Effector CD8-positive, alpha-beta T cell (primary cell): ENCODE results near the gene CYFIP2.
A peak's percentile ranks its signal among the peaks of the same experiment; 100 is the strongest.

ENCODE experiments used
- DNase-seq: peaks from one replicate; lab custom pipeline; 2025; lab: John Stamatoyannopoulos, UW

CYFIP2 gene

GRCh38 chr5:157324237-157324636, 58.3 kb downstream of the CYFIP2 start:
- DNase-seq = no peak

- no peak for DNase-seq
Observed at GRCh38 chr5:157326440-157327005, 60.6 kb downstream of the CYFIP2 start.

GRCh38 chr5:157327771-157328170, 61.8 kb downstream of the CYFIP2 start:
- DNase-seq = no peak

DNA sequence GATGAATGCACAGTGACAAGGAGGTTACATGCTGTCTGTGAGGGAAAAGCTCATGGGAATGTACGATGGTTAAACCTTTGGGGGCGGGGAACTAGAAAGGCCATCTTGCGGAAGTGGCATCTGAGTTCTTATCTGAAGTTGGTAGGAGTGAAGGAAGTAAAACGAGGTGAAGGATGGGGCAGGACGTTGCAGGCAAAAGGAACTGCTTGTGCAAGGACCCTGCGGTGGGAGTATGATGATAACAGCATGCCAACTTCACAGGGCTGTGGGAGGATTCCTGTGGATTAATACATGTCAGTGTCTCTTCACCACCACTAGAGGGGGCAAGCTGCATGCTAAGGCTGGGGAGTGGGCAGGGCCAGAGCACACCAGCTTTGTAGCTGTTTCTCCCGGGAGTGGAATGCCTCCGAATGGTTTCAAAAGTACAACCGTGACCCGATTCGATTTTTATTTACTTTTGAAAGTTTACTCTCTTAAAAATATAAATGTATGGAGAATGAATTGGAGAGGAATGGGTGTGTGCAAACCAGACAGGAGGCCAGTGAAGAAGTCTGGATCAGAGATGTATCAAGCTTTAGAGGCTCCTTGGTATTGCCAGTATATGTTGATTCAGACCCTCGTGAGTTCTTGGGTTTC, 62.5 kb downstream of the CYFIP2 start:
- peak; percentile 30 for DNase-seq

- no peak for DNase-seq
Observed at GRCh38 chr5:157331807-157332206, 65.9 kb downstream of the CYFIP2 start.

DNA sequence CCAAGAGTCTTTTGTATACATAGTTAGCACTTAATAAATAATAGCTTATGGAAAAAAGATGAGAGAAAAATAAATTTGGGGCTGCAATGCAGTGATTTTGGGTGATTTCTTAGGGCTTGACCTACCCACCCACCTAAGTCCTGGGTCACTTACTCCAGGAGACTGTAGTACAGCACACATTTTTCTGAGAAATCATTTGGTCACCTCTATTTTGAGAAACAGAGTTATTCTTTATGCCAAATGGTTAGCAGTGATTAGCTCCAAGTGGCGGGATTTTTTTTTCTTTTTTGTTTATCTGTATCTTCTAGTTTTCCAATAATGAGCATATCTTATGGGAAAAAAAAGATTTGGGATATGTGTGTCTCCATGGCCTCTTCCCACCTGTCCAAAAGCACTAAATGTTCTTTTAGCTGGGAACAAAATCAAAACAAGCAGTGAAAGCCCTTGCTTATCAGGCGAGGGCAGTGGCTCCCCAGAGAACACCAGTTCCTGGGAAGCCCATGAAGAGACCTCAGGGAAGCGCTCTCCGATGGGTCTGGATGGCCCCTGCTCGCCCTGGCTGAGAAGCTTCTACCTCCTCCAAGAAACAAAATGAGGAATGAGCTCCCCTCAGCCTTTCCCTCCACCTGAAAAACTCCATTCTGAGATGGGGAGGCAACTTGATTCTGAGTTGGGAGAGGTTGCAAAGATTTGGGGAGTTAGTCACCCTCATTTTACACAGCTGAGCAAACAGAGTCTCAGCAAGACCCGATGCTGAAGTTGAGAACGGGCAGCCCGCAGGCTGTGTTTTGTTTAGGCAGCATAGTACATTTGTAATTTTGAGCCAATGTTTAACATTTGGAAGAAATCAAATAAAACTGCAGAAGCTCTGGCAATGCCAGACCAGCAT, 69.9 kb downstream of the CYFIP2 start:
- no peak for DNase-seq

DNA sequence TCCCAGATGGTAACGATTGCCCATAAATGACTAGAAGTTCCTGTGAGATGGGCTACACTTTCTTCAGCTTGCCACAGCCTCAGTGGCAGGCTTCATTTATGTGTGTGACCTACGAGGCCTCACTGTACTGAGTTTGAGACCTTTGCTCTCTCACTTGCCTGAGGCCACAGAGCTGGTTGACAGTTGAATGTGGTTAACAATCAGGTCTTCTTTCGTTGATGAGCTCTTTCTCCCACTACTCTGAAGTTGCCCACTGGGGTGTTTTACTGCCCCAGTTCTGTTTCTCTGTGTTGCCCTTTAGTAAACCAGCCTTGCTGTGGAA, 70.5 kb downstream of the CYFIP2 start:
- DNase-seq = no peak

DNA sequence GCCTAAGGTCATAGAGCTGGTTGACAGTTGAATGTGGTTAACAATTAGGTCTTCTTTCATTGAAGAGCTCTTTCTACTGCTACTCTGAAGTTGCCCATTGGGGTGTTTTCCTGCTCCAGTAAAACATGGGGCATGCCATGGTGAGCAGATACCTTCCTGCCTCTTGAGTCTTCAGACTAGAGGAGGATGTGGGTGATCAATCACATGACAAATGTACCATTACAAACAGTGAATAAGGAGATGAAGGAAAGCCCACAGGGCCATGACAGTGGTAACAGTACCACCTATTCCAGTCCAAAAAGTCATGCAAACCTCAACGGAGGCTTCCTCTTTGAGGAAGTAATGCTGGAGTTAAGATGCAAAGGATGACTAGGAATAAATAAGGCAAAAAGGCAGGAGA, 73.5 kb downstream of the CYFIP2 start:
- no peak for DNase-seq

- no peak for DNase-seq
Observed at GRCh38 chr5:157342822-157343402, 77.0 kb downstream of the CYFIP2 start.

GRCh38 chr5:157343842-157344790, 78.2 kb downstream of the CYFIP2 start:
- no peak for DNase-seq

DNA sequence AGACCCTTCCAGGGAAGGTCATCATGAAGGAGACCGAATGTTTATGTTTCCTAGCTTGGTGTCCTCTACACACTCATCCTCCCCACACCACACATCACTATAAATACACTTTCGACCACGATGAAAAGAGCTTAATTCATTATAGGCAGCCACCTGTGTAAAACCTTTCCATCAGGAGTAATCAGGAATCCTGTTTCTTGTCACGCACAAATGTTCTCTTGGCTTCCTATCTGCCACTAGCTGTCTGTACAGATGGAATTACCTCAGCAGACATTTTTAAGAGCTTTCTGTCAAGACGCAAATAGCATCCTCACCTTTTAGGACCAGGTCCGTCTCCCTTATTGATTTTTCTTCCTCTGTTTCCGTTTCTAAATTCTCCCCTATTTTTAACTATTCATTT, 79.1 kb downstream of the CYFIP2 start:
- no peak for DNase-seq

DNA sequence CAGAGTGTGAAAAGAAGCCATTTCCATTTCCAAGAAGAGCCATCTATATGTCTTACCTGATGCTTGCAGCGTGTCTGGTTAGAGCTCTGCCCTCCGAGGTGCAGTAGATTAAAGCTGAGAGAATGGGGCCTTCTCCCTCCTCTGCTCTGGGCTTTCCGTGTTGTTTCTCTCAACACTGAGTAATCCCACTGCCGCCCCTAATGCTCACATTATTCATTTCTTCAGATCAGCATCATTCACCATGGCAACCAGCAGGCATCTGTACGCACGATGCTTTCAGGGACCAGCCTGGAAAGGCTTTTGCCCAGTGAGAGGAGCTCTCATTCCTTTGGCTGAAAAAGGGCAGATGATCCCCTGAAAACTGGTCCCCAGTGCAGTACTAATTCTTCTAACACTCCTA, 79.6 kb downstream of the CYFIP2 start:
- DNase-seq = no peak

- DNase-seq = no peak
Observed at GRCh38 chr5:157347301-157348048, 81.6 kb downstream of the CYFIP2 start.

GRCh38 chr5:157348049-157348400, 82.1 kb downstream of the CYFIP2 start:
- DNase-seq = no peak

DNA sequence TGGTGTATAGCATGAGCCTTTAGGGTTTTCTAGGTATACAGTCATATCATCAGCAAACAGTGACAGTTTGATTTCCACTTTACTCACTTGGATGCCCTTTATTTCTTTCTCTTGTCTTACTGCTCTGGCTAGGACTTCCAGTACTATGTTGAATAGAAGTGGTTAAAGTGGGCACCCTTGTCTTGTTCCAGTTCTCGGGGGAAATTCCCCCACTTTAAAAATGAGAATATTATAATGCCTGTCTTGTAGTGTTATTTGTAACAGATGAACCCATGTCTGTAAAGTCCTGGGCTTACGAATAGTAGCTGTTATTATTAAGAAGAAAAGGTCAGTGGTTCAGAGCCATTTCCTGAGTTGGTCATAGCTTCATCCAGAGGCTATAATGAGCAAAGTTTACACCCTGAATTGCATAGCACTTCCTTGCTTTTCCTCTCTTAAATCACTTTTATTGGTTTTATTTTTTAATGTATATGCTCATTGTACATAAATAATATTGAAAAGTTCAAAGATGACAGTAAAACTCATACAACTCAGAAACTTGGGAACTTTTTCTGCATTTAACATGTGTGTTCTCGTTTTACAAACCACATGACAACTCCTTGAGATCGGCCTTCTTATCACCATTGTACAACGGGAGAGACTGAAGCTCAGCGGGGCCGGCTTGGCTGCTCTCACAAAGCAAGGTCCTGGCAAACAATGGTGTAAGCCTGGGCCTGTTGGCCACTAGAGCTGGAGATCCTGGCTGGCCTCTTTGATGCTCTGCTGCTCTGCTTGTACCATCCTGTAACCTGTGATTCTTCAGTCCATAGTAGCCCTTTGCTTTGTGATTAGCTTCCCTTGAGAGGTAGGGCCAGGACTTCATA, 85.2 kb downstream of the CYFIP2 start:
- no peak for DNase-seq

DNA sequence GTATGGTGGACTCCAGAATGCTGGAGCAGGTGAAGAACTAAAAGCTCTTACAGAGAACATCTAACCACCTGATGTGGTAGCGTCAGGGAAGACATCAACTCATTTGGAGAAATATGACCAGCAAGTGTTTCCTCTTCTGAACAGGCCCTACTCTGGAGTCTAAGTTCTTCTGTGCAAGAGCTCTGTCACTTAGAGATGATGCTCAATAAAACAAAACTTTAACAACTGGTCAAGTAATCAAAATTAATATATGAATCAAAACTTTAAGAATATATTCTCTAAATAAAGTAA, 85.8 kb downstream of the CYFIP2 start:
- DNase-seq = no peak

GRCh38 chr5:157352756-157353340, 86.9 kb downstream of the CYFIP2 start:
- DNase-seq = no peak

DNA sequence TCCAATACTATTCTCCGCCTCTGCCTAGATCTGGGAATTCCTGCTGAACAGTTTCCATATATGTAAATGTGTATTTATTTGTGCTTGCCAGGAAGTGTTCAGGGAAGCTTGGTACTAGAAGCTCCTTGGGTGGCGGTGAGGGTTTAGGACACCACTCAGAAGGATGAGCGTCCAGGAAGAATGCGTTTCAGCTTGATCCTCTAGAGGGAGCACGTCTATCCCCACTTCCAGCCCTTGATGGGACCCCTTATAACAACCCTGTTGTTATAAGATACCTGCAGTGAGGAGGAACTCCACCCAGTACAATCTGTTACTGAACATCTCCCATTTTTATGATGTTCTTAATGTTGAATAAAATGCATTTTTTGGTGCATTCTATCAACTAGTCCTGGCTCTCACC, 88.9 kb downstream of the CYFIP2 start:
- no peak for DNase-seq

DNA sequence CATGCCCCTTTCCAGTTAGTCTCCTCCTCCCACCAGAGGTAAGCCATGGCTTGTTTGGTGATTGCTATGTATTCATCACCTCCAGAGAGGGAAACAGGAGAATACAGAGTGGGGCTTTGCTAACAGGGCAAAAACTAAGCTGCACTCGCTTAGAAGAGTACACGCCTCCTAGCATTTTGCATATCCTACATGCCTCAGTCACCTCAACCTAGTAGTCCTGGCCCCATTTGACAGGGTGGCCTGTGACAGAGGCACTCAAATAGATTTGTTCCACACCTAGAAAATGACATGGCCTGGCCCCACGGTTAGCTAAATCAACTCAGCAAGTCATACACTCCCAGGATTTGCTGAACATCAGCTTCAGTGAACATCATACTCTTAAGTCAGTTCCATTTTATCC, 90.7 kb downstream of the CYFIP2 start:
- DNase-seq = no peak

DNA sequence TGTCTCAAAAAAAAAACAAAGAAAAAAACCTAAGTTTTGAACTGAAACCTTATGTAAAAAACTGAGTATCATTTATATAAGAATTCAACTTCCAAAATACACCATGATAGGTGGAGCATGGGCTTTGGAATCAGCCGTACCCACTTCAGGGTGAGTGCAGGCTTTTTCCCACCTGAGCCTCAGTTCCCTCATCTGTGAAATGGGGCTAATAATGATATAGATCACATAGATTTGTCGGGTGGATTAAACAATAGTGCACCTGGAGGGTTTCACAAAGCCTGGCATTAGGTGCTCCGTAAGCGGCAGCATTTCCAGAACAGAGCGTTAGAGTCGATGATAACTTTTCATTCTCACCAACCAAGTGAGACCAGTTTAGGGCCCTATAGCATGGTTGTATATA, 91.9 kb downstream of the CYFIP2 start:
- DNase-seq = no peak
